Endothelial cell of umbilical vein (primary cell): Measurements from ENCODE around the gene CUL9. TPM values are rescaled to one million over a fixed set of nuclear protein-coding genes. Genes with fewer than 3 reads are reported as not detected.

Experiments used
- BruUV-seq: library from RNA; stranded (reverse); fragments of 400-500 nt; replicated peaks from 2 replicates; lab custom pipeline; 2021; lab: Mats Ljungman, UMichigan
- CTCF ChIA-PET: fragments of 300-600, 350-600 bp; sonication (Branson Sonifier 250); formaldehyde crosslinking; loops from one replicate; lab custom pipeline; 2021; ENCODE audit warnings: antibody characterized with exemption, inconsistent platforms; lab: Charles Lee
- POLR2A ChIA-PET: fragments of 300-600, 350-600 bp; sonication (Branson Sonifier 250); formaldehyde crosslinking; loops from one replicate; lab custom pipeline; 2021; ENCODE audit warnings: antibody characterized with exemption, inconsistent platforms; lab: Charles Lee
- DNase-seq: peaks from one replicate; pipeline ENCODE4 v3.0.0-alpha.2; 2011; ENCODE audit warnings: low read depth, low spot score
- FAIRE-seq: peaks from 2 replicates; lab custom pipeline; 2011; peaks lifted over from hg19 to GRCh38; lab: Jason Lieb, UNC
- H2AFZ ChIP-seq: 2 replicates; pipeline ENCODE4 v1.6.0; 2012; ENCODE audit warnings: low read depth, low read length, control low read depth, inconsistent platforms
- H3K27ac ChIP-seq: 2 replicates; pipeline ENCODE4 v1.5.1; 2011; ENCODE audit warnings: low read depth, mild to moderate bottlenecking, control low read depth, low read length, moderate library complexity; ENCODE audit not compliant: insufficient read depth
- H3K27me3 ChIP-seq, 2 experiments: 2 replicates each; pipeline versions ENCODE4 v1.6.0 to v1.6.1; 2011; ENCODE audit warnings: low read length in 2 of 2, mixed read lengths in 1 of 2; ENCODE audit not compliant: control insufficient read depth in 2 of 2, insufficient read depth in 2 of 2
- H3K36me3 ChIP-seq, 2 experiments: 2 replicates in 1 of 2; 3 replicates in 1 of 2; pipeline ENCODE4 v1.5.1; 2011; ENCODE audit warnings: low read length in 2 of 2, mild to moderate bottlenecking in 1 of 2, moderate library complexity in 1 of 2; ENCODE audit not compliant: control insufficient read depth in 2 of 2, insufficient read depth in 2 of 2; ENCODE audit errors: extremely low read depth in 1 of 2
- H3K4me1 ChIP-seq: 3 replicates; pipeline ENCODE4 v1.5.1; 2011; ENCODE audit warnings: mild to moderate bottlenecking, low read length; ENCODE audit not compliant: control insufficient read depth, insufficient read depth; ENCODE audit errors: extremely low read depth
- H3K4me2 ChIP-seq: 2 replicates; pipeline ENCODE4 v1.6.1; 2011; ENCODE audit warnings: low read length, control low read depth, mixed read lengths; ENCODE audit not compliant: insufficient read depth
- H3K4me3 ChIP-seq, 3 experiments: fragments of 200-600 bp in 1 of 3; sonication (generic), shearing (Covaris generic) in 1 of 3; replicated peaks in 1 of 3; 2 replicates each; pipeline ENCODE4 v1.5.1; 2011 to 2016; ENCODE audit warnings: control low read depth in 3 of 3, low read length in 3 of 3, mild to moderate bottlenecking in 2 of 3, inconsistent platforms in 1 of 3, low read depth in 1 of 3, moderate library complexity in 1 of 3; ENCODE audit not compliant: insufficient read depth in 1 of 3
- H3K79me2 ChIP-seq: 2 replicates; pipeline ENCODE4 v1.6.0; 2012; ENCODE audit warnings: low read length, inconsistent platforms; ENCODE audit not compliant: control insufficient read depth, insufficient read depth
- H3K9ac ChIP-seq: replicated peaks from 2 replicates; pipeline ENCODE3; 2011; ENCODE audit warnings: low read length, control low read depth; ENCODE audit not compliant: insufficient read depth; ENCODE audit errors: extremely low read depth
- H3K9me1 ChIP-seq: replicated peaks from 3 replicates; pipeline ENCODE4 v1.6.0; 2011; ENCODE audit warnings: mild to moderate bottlenecking, low read length; ENCODE audit not compliant: control insufficient read depth, insufficient read depth; ENCODE audit errors: extremely low read depth
- H3K9me3 ChIP-seq: replicated peaks from 2 replicates; pipeline ENCODE4 v1.5.1; 2012; ENCODE audit warnings: low read length, inconsistent platforms; ENCODE audit not compliant: control insufficient read depth, insufficient read depth
- H4K20me1 ChIP-seq: replicated peaks from 2 replicates; pipeline ENCODE3; 2011; ENCODE audit warnings: mild to moderate bottlenecking, low read length; ENCODE audit not compliant: control insufficient read depth, insufficient read depth; ENCODE audit errors: extremely low read depth
- EZH2 ChIP-seq: IDR thresholded peaks from 2 replicates; pipeline ENCODE4 v1.6.1; 2012; ENCODE audit warnings: borderline replicate concordance, low read depth, mild to moderate bottlenecking, moderate library complexity, low read length, inconsistent platforms; ENCODE audit not compliant: severe bottlenecking
- FOS ChIP-seq: IDR thresholded peaks from 2 replicates; pipeline ENCODE4 v1.6.1; 2011; ENCODE audit warnings: mild to moderate bottlenecking, low read length, moderate library complexity, borderline replicate concordance; ENCODE audit not compliant: insufficient read depth
- GATA2 ChIP-seq: IDR thresholded peaks from 2 replicates; pipeline ENCODE4 v1.7.0; 2011; ENCODE audit warnings: low read depth, mild to moderate bottlenecking, moderate library complexity, mixed read lengths, low read length; ENCODE audit not compliant: insufficient read length, insufficient read depth
- JUN ChIP-seq: IDR thresholded peaks from 2 replicates; pipeline ENCODE4 v1.6.1; 2011; ENCODE audit warnings: borderline replicate concordance, low read depth; ENCODE audit not compliant: insufficient read length, insufficient read depth
- MYC ChIP-seq: IDR thresholded peaks from one replicate; pipeline ENCODE4 v1.6.1; 2011; ENCODE audit warnings: mild to moderate bottlenecking, low read depth, low read length
- POLR2A ChIP-seq: IDR thresholded peaks from 2 replicates; pipeline ENCODE4 v1.6.1; 2012; ENCODE audit warnings: low read depth, mild to moderate bottlenecking, control low read depth, low read length
- dilution Hi-C: fragments of 300-500 bp; cut with MboI; formaldehyde crosslinking; loops from one replicate; pipeline ENCODE4 v1.15.0; 2019; ENCODE audit warnings: low sequenced_read_pairs; ENCODE audit not compliant: extremely low pct_ligation_motif_present
- intact Hi-C: fragments of 100-400 bp; cut with micrococcal nuclease; formaldehyde crosslinking; loops from one replicate; pipeline ENCODE4 v1.10.0; 2022
- polyA plus RNA-seq, 4 experiments: library from polyadenylated mRNA; depleted of rRNA in 3 of 4; stranded (reverse) in 3 of 4; unstranded in 1 of 4; fragments of >200 nt; gene quantifications; 2 replicates each; pipeline versions ENCODE4 v1.2.1 to v1.2.3, GENCODE V29; 2011 to 2012; ENCODE audit warnings: missing spikeins in 1 of 4
- total RNA-seq: library from RNA; stranded (reverse); gene quantifications from 2 replicates; pipeline ENCODE4 v1.2.3, GENCODE V29; 2021
- TF ChIP-seq, protein P1 (sequence below): IDR thresholded peaks from 2 replicates; pipeline ENCODE4 v1.6.1; 2011; ENCODE audit not compliant: insufficient read depth, insufficient read length

CUL9 gene
- total and polyA plus RNA-seq, 2 donors (not counting 3 experiments of a cell fraction or from before 2014, with no cell fraction given), result 38.7 to 46.0 TPM

DNA sequence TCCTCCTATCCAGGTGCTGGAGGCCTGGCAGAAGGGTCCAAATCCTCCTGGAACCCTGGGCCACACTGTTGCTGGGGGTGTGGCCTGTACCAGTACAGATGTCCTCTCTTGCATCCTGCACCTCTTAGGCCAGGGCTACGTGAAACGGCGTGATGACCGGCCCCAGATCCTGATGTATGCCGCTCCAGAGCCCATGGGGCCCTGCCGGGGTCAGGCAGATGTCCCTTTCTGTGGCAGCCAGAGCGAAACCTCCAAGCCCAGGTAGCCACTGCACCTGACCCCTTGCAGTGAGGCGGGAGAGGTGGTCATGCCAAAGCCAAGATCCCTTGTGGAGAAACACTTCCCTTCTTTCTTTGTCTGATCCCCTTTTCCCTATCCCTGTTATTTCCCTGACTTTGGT lies 33.1 kb downstream of the CUL9 start:
- DNase-seq (no peak), FAIRE-seq (no peak)
- ChIA-PET CTCF (interaction anchor here (1.5 kb wide), 1 partner anchor 14 kb away, joined by 6 read pairs; the partner anchor contains the start of gene DNPH1), POLR2A (no interaction called here)
- H3K27me3 ChIP-seq, result no peaks in the 10 kb centered on the region
- peaks cover 18% of the 10 kb centered on the region for H3K4me1 ChIP-seq
- no peaks in the 10 kb centered on the region for H3K9me3 ChIP-seq
- intact Hi-C loops, result no loop called here
- TF ChIP-seq POLR2A, result no peak
- TF ChIP-seq EZH2, result no peak
- no peak for TF ChIP-seq MYC
- no peak for TF ChIP-seq JUN
- TF ChIP-seq FOS, result no peak
- no peaks in the 10 kb centered on the region for H4K20me1 ChIP-seq
- BruUV-seq, result no TSS peak
- dilution Hi-C loops, result no loop called here
- H3K79me2 ChIP-seq, result no peaks in the 10 kb centered on the region
- no peak overlapping the region for H3K4me2 ChIP-seq
- peaks cover 0 to 20% of the 10 kb centered on the region in 2 experiments for H3K36me3 ChIP-seq
- no peak overlapping the region for H3K27ac ChIP-seq
- no peak overlapping the region for H3K9ac ChIP-seq
- no peak overlapping the region for H2AFZ ChIP-seq
- no peaks in the 10 kb centered on the region for H3K9me1 ChIP-seq
- H3K4me3 ChIP-seq, result no peak overlapping the region

DNA sequence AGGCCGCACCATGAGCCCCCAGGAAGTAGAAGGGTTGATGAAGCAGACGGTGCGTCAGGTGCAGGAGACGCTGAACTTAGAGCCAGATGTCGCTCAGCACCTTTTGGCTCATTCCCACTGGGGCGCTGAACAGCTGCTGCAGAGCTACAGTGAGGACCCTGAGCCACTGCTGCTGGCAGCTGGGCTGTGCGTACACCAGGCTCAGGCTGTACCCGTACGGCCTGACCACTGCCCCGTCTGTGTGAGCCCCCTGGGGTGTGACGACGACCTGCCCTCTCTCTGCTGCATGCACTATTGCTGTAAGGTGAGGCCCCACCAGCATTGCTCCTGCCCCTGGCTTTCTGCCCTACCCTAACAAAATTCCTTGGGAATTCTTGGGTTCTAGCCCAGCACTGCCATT lies 34.2 kb downstream of the CUL9 start:
- FAIRE-seq (no peak), DNase-seq (no peak)
- TF ChIP-seq, protein P1, sequence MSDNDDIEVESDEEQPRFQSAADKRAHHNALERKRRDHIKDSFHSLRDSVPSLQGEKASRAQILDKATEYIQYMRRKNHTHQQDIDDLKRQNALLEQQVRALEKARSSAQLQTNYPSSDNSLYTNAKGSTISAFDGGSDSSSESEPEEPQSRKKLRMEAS, result no peak
- no peak for TF ChIP-seq JUN
- TF ChIP-seq GATA2, result no peak
- Histone ChIP-seq H3K4me1 (peaks cover 11% of the 10 kb centered on the region), H3K4me2 (no peak overlapping the region), H3K36me3 (peaks cover 0 to 29% of the 10 kb centered on the region in 2 experiments), H4K20me1 (no peaks in the 10 kb centered on the region), H3K4me3 (no peak overlapping the region), H3K9me1 (no peaks in the 10 kb centered on the region), H3K9me3 (no peaks in the 10 kb centered on the region), H3K9ac (no peak overlapping the region), H3K79me2 (no peaks in the 10 kb centered on the region), H2AFZ (no peak overlapping the region), H3K27ac (no peak overlapping the region), H3K27me3 (no peaks in the 10 kb centered on the region)
- intact Hi-C loops, result no loop called here
- ChIA-PET CTCF (interaction anchor here (1.5 kb wide), 1 partner anchor 13 kb away, joined by 6 read pairs; the partner anchor contains the start of gene DNPH1), POLR2A (interaction anchor here (0.5 kb wide), 1 partner anchor 10 kb away, joined by 3 read pairs; no protein-coding TSS in a partner anchor)
- no TSS peak for BruUV-seq
- dilution Hi-C loops, result no loop called here
